A549 treated with Hydrocortisone at 1 μM for 4 hours (cell line): Measurements from ENCODE around the gene FGFR3. TPM values are rescaled to one million over a fixed set of nuclear protein-coding genes. Genes with fewer than 3 reads are reported as not detected.

Source experiments
- total RNA-seq: library from RNA; stranded (reverse); fragments of 200-300 nt; extraction: Qiagen RNA extraction; gene quantifications from 5 replicates; pipeline ENCODE4 v1.2.3, GENCODE V29; 2022

The FGFR3 gene
- total RNA-seq, result 1.6 to 2.4 TPM (median 2.0 TPM) in 5 replicates

DNA sequence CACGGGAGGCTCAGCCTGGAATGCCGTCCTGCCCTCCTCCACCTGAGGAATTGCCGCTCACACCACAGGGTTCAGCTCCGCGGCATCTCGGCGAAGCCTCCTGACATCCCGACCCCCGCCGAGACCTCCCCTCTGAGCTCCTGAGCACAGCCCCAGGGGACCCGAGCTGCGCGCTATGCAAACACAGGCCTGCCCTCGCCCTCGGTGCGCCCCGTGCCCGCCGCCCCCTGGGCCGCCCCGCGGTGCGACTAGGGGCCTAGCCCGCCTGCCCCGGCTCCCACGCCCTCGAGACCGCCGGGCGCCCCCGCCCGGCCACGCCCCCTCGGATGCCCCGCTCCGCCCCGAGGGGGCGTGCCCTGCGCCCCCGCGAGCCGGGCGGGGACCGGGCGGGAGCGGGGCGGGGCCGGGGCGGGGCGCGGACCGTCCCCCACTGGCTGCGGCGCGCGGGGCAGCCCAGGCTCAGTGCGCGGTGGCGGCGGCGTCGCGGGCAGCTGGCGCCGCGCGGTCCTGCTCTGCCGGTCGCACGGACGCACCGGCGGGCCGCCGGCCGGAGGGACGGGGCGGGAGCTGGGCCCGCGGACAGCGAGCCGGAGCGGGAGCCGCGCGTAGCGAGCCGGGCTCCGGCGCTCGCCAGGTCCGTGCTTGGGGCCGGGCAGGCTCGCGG, at the start of gene FGFR3:
TSS of gene FGFR3 (plus strand) at position 462 of the 664 bp plus-strand sequence. CDS start 642 bp downstream, outside the sequence.

DNA sequence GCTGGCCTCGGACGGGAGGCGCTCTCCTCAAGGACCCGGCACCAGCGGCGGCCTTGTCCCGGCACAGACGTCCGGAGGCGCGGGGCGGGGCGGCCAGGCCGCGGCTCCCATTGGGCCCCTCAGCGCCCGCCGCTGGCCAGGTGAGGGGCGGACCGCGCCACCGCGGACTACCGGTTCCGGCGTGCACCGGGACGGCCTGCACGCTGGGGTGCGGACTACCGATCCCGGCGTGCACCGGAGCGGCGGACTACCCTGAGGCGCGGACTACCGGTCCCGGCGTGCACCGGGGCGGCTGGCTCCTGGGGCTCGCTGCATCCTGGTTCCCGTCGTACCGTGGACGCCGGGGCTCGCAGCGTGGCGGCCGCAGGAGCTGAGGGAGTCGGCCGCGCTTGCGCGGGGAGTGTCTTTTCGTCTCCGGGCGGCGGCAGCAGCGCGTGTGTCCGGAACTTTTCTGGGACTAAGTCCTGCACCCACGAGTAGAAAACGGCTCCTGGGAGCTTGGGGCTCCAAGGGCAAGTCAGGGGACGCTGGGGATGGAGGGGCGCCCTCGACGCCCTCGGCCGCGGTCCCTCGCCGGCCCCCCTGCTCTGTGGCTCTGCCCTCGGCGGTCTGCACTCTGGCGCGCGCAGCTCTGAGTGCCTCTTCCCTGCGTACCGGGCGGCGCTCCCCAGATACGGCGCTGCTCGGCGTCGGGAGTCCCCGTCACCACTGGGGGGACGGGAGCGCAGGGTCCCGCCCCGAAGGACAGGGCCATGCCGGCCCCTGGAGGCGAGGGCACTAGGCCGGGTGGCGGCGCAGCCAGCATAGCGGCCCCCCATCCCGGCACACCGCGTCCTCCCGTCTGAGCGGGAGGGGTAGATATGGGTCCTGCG, 63.2 kb downstream of the FGFR3 start, which contains the start of gene LETM1:
TSS of gene LETM1 (minus strand) at position 86 of the 872 bp plus-strand sequence. CDS start 206 bp downstream, outside the sequence.

Other genes with a start within 250 kb of the FGFR3 start
- 0.82 to 1.7 TPM (median 1.1 TPM) in 5 replicates for gene FAM53A, start 109.0 kb upstream of the FGFR3 start, total RNA-seq
- 67.8 to 86.1 TPM (median 69.3 TPM) in 5 replicates for gene SLBP, start 81.0 kb upstream of the FGFR3 start, total RNA-seq
- gene TMEM129, start 72.0 kb upstream of the FGFR3 start, total RNA-seq, result 17.1 to 27.7 TPM (median 24.5 TPM) in 5 replicates
- gene TACC3, start 71.8 kb upstream of the FGFR3 start, total RNA-seq, result 83.1 to 90.8 TPM (median 84.9 TPM) in 5 replicates
- 26.9 to 31.4 TPM (median 28.2 TPM) in 5 replicates for gene LETM1, start 62.9 kb downstream of the FGFR3 start, total RNA-seq
- gene NSD2, start 78.1 kb downstream of the FGFR3 start, total RNA-seq, result 35.5 to 49.3 TPM (median 43.6 TPM) in 5 replicates
- 21.1 to 23.5 TPM (median 22.8 TPM) in 5 replicates for gene NELFA, start 215.7 kb downstream of the FGFR3 start, total RNA-seq